H1 (cell line): Measurements from ENCODE around the gene SLC13A1. TPM values are rescaled to one million over a fixed set of nuclear protein-coding genes. Genes with fewer than 3 reads are reported as not detected.
A peak's percentile ranks its signal among the peaks of the same experiment; 100 is the strongest.

Experiments
- CTCF ChIA-PET: fragments of 300-600 bp; sonication (Branson Sonifier 250); formaldehyde crosslinking; loops from one replicate; lab custom pipeline; 2021; ENCODE audit not compliant: partially characterized antibody; lab: Charles Lee
- POLR2A ChIA-PET: fragments of 300-600 bp; sonication (Branson Sonifier 250); formaldehyde crosslinking; loops from one replicate; lab custom pipeline; 2021; ENCODE audit warnings: inconsistent platforms; ENCODE audit not compliant: partially characterized antibody; lab: Charles Lee
- DNase-seq, 2 experiments: peaks; one replicate each; pipeline versions ENCODE4 v3.0.0 to v3.0.0-alpha.2; 2010 to 2022; ENCODE audit warnings: low spot score in 2 of 2, low read depth in 1 of 2, mixed read lengths in 1 of 2
- FAIRE-seq: peaks from 2 replicates; lab custom pipeline; 2011; peaks lifted over from hg19 to GRCh38; lab: Jason Lieb, UNC
- H2AFZ ChIP-seq: 2 replicates; pipeline ENCODE4 v1.8.1; 2012; ENCODE audit warnings: low read length, inconsistent platforms
- H2AK5ac ChIP-seq: 2 replicates; pipeline ENCODE4 v1.6.1; 2013; ENCODE audit warnings: low read depth, low read length
- H2BK120ac ChIP-seq: replicated peaks from 2 replicates; pipeline ENCODE3; 2013; ENCODE audit warnings: low read depth, low read length, inconsistent platforms
- H2BK12ac ChIP-seq: 2 replicates; pipeline ENCODE4 v1.6.1; 2013; ENCODE audit warnings: low read depth, low read length
- H2BK15ac ChIP-seq: 2 replicates; pipeline ENCODE4 v1.6.1; 2013; ENCODE audit warnings: low read length
- H2BK20ac ChIP-seq: 2 replicates; pipeline ENCODE4 v1.6.1; 2013; ENCODE audit warnings: low read length
- H2BK5ac ChIP-seq: 2 replicates; pipeline ENCODE4 v1.6.1; 2013; ENCODE audit warnings: low read depth, low read length
- H3K14ac ChIP-seq: 2 replicates; pipeline ENCODE4 v1.6.1; 2013; ENCODE audit warnings: inconsistent platforms; ENCODE audit not compliant: insufficient read length
- H3K18ac ChIP-seq: 2 replicates; pipeline ENCODE4 v1.6.1; 2013; ENCODE audit warnings: low read length; ENCODE audit errors: extremely low read depth
- H3K23ac ChIP-seq: 2 replicates; pipeline ENCODE4 v1.6.1; 2013; ENCODE audit warnings: inconsistent platforms; ENCODE audit not compliant: insufficient read length
- H3K23me2 ChIP-seq: 2 replicates; pipeline ENCODE4 v1.6.1; 2013; ENCODE audit warnings: low read depth, low read length
- H3K27ac ChIP-seq: 2 replicates; pipeline ENCODE4 v1.6.1; 2011; ENCODE audit warnings: low read depth, low read length, inconsistent platforms
- H3K27me3 ChIP-seq, 4 experiments: replicated peaks in 1 of 4; 1 replicate in 1 of 4; 2 replicates in 3 of 4; pipeline versions ENCODE4 v1.6.1 to v1.8.1; 2011 to 2013; ENCODE audit warnings: low read length in 3 of 4, mild to moderate bottlenecking in 3 of 4, inconsistent platforms in 2 of 4, mixed read lengths in 2 of 4, moderate library complexity in 1 of 4; ENCODE audit not compliant: control insufficient read depth in 3 of 4, insufficient read depth in 3 of 4; ENCODE audit errors: extremely low read depth in 1 of 4
- H3K36me3 ChIP-seq, 4 experiments: 2 replicates each; pipeline versions ENCODE4 v1.6.1 to v1.8.1; 2011 to 2013; ENCODE audit warnings: mild to moderate bottlenecking in 4 of 4, low read length in 3 of 4, moderate library complexity in 2 of 4, control low read depth in 1 of 4, inconsistent platforms in 1 of 4; ENCODE audit not compliant: insufficient read depth in 4 of 4, control insufficient read depth in 2 of 4
- H3K4ac ChIP-seq: replicated peaks from 2 replicates; pipeline ENCODE3; 2013; ENCODE audit warnings: low read length, low read depth, mixed read lengths, inconsistent platforms; ENCODE audit not compliant: insufficient read length
- H3K4me1 ChIP-seq, 4 experiments: replicated peaks in 1 of 4; 1 replicate in 1 of 4; 2 replicates in 3 of 4; pipeline versions ENCODE4 v1.6.1 to v1.8.1; 2011 to 2013; ENCODE audit warnings: low read length in 3 of 4, inconsistent platforms in 2 of 4, mixed read lengths in 1 of 4; ENCODE audit not compliant: insufficient read depth in 4 of 4, control insufficient read depth in 3 of 4
- H3K4me2 ChIP-seq, 2 experiments: 2 replicates each; pipeline versions ENCODE4 v1.6.1 to v1.8.1; 2011 to 2013; ENCODE audit warnings: low read depth in 2 of 2, low read length in 2 of 2, control low read depth in 1 of 2, inconsistent platforms in 1 of 2, mild to moderate bottlenecking in 1 of 2; ENCODE audit not compliant: insufficient read depth in 1 of 2
- H3K4me3 ChIP-seq, 4 experiments: fragments of 200-600, 300-600 bp in 1 of 4; sonication (generic), shearing (Covaris generic), sonication (Bioruptor Twin) in 1 of 4; 2 replicates each; pipeline versions ENCODE4 v1.5.1 to v1.8.1; 2011 to 2016; ENCODE audit warnings: low read length in 4 of 4, low read depth in 3 of 4, control low read depth in 2 of 4, inconsistent platforms in 2 of 4, mild to moderate bottlenecking in 2 of 4, mixed read lengths in 1 of 4, moderate library complexity in 1 of 4; ENCODE audit not compliant: insufficient read depth in 2 of 4; ENCODE audit errors: extremely low read depth in 1 of 4
- H3K56ac ChIP-seq: replicated peaks from 2 replicates; pipeline ENCODE3; 2013; ENCODE audit warnings: low read depth, mild to moderate bottlenecking, mixed read lengths, low read length, inconsistent platforms; ENCODE audit not compliant: insufficient read length
- H3K79me1 ChIP-seq: 2 replicates; pipeline ENCODE4 v1.6.1; 2013; ENCODE audit warnings: low read depth, low read length, control low read depth
- H3K79me2 ChIP-seq, 2 experiments: 2 replicates each; pipeline versions ENCODE4 v1.6.1 to v1.8.1; 2012 to 2013; ENCODE audit warnings: low read length in 2 of 2, mild to moderate bottlenecking in 2 of 2, inconsistent platforms in 1 of 2; ENCODE audit not compliant: insufficient read depth in 2 of 2, control insufficient read depth in 1 of 2
- H3K9ac ChIP-seq, 4 experiments: replicated peaks in 1 of 4; 1 replicate in 1 of 4; 2 replicates in 3 of 4; pipeline versions ENCODE4 v1.6.1 to v1.8.1; 2011 to 2013; ENCODE audit warnings: low read depth in 3 of 4, low read length in 3 of 4, control low read depth in 2 of 4, mild to moderate bottlenecking in 2 of 4, moderate library complexity in 2 of 4, inconsistent platforms in 1 of 4; ENCODE audit errors: extremely low read depth in 1 of 4
- H3K9me3 ChIP-seq, 2 experiments: 2 replicates each; pipeline versions ENCODE4 v1.6.1 to v1.8.1; 2012 to 2013; ENCODE audit warnings: mild to moderate bottlenecking in 2 of 2, moderate library complexity in 2 of 2, control low read depth in 1 of 2, inconsistent platforms in 1 of 2, low read depth in 1 of 2, low read length in 1 of 2, mixed read lengths in 1 of 2; ENCODE audit not compliant: insufficient read depth in 2 of 2
- H4K20me1 ChIP-seq, 2 experiments: replicated peaks in 1 of 2; 2 replicates each; pipeline versions ENCODE3 to v1.8.1; 2011 to 2013; ENCODE audit warnings: inconsistent platforms in 2 of 2, low read length in 2 of 2, mild to moderate bottlenecking in 1 of 2; ENCODE audit not compliant: insufficient read depth in 2 of 2, control insufficient read depth in 1 of 2
- H4K5ac ChIP-seq: 2 replicates; pipeline ENCODE4 v1.6.1; 2013; ENCODE audit warnings: low read length, low read depth, mixed read lengths, inconsistent platforms; ENCODE audit not compliant: insufficient read length
- H4K8ac ChIP-seq: 2 replicates; pipeline ENCODE4 v1.8.0; 2013; ENCODE audit warnings: mild to moderate bottlenecking, moderate library complexity, low read length, inconsistent platforms; ENCODE audit not compliant: insufficient read depth; ENCODE audit errors: extremely low read depth
- H4K91ac ChIP-seq: replicated peaks from 2 replicates; pipeline ENCODE3; 2013; ENCODE audit warnings: low read length, mixed read lengths, inconsistent platforms; ENCODE audit not compliant: insufficient read length
- HDAC2 ChIP-seq, 2 experiments: fragments of 300-600 bp in 1 of 2; sonication (generic) in 1 of 2; IDR thresholded peaks; 2 replicates each; pipeline ENCODE4 v1.6.1; 2011 to 2012; ENCODE audit warnings: low read depth in 2 of 2, low read length in 2 of 2, mild to moderate bottlenecking in 2 of 2, moderate library complexity in 2 of 2, borderline replicate concordance in 1 of 2, inconsistent platforms in 1 of 2
- TEAD4 ChIP-seq: IDR thresholded peaks from 2 replicates; pipeline ENCODE4 v1.6.1; 2012; ENCODE audit warnings: low read depth, low read length, inconsistent platforms, mixed read lengths
- WGBS, 2 experiments: shearing (Covaris generic) in 1 of 2; methylation state at CpG; one replicate each; pipeline versions ENCODE4 v1.1.6 to v1.1.7; 2013 to 2015; ENCODE audit warnings: low lambda C conversion rate in 2 of 2, mixed read lengths in 2 of 2, inconsistent platforms in 1 of 2, low coverage in 1 of 2, missing lambda C conversion rate in 1 of 2; ENCODE audit not compliant: insufficient replicate concordance in 2 of 2, insufficient coverage in 1 of 2, insufficient read length in 1 of 2; ENCODE audit errors: extremely low coverage in 1 of 2, missing lambda C conversion rate in 1 of 2; 5-methylcytosine and 5-hydroxymethylcytosine counted together
- polyA plus RNA-seq, 7 experiments: library from polyadenylated mRNA; depleted of rRNA in 3 of 7; stranded (reverse) in 5 of 7; unstranded in 2 of 7; fragments of >200 nt in 5 of 7; fragments of 200-250 nt in 2 of 7; gene quantifications; 1 replicate in 5 of 7; 2 replicates in 1 of 7; 4 replicates in 1 of 7; pipeline versions ENCODE4 v1.2.1 to v1.2.3, GENCODE V29; 2011 to 2013; ENCODE audit warnings: missing spikeins in 2 of 7, mixed read lengths in 2 of 7
- total RNA-seq: library from RNA; stranded (reverse); fragmentation: NEBNext Ultra II Directional; extraction: Animal tissue kit (Norgen Biotek cat#: 25700); gene quantifications from 2 replicates; pipeline ENCODE4 v1.2.1, GENCODE V29; 2021

Gene SLC13A1
- total and polyA plus RNA-seq, 2 of the 8 experiments (the other 6 are each of a cell fraction or from before 2014, with no cell fraction given): not detected

DNA sequence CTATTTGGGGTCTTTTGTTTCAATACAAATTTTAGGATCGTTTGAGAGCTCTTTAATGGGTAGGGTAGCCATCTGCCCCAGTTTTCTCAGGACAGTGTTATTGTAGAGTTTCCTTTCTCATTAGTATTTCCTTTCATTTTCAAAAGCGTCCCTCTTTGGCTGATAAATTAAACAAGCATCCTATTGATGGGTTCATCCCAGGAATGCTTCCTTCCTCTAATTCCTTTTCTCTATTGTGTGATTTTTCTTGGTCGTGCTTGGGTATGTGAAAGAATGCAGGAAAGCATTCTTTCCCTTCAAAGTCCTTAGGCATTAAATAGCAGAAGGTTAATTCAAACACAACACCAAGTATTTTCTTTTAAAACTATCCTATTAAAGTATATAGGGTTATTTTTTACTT lies 14.0 kb downstream of the SLC13A1 start:
- Histone ChIP-seq H2BK15ac (no peak overlapping the region), H3K23me2 (no peaks in the 10 kb centered on the region), H2BK12ac (no peak overlapping the region), H3K4me3 (no peak overlapping the region), H4K91ac (no peak overlapping the region), H3K4me2 (no peak overlapping the region), H3K23ac (no peak overlapping the region), H3K9me3 (peaks cover 0 to 5% of the 10 kb centered on the region in 2 experiments; a peak in 1 of 4 replicates), H3K4ac (no peak overlapping the region), H3K79me1 (no peaks in the 10 kb centered on the region), H4K20me1 (no peaks in the 10 kb centered on the region), H2BK20ac (no peak overlapping the region), H3K56ac (no peak overlapping the region), H4K8ac (no peak overlapping the region), H3K36me3 (no peaks in the 10 kb centered on the region), H3K14ac (no peak overlapping the region), H3K4me1 (no peaks in the 10 kb centered on the region), H2AFZ (no peak overlapping the region), H2BK120ac (no peak overlapping the region), H3K27me3 (no peaks in the 10 kb centered on the region), H3K18ac (no peak overlapping the region), H4K5ac (no peak overlapping the region), H3K27ac (no peak overlapping the region), H2AK5ac (no peak overlapping the region), H3K79me2 (no peaks in the 10 kb centered on the region), H2BK5ac (no peak overlapping the region), H3K9ac (no peak overlapping the region)
- TF ChIP-seq TEAD4: peak; percentile 31; the same call in 1 of the 2 replicates
- no peak for TF ChIP-seq HDAC2 (IDR thresholded peaks at IDR 0.05; ENCODE audit: borderline replicate concordance in 1 of 2, low read depth in 2 of 2, low read length in 2 of 2)
- no peak for FAIRE-seq
- no peak for DNase-seq
- ChIA-PET CTCF (no interaction called here), POLR2A (no interaction called here)
- 54% methylated on average over 3 of the region's 3 CpGs; no CpG with 5 or more reads in 1 of the 2 experiments for WGBS, 2 experiments
